T-helper 2 cell (primary cell): ENCODE measurements around the gene DGKH.

Source experiments
- DNase-seq, 5 experiments: peaks; one replicate each; pipeline versions ENCODE4 v3.0.0 to v3.0.0-alpha.2; 2012 to 2022
- total RNA-seq, 2 donors: gene quantifications; one replicate each; lab custom pipeline; 2026; lab: John Stamatoyannopoulos, UW

DGKH gene, protein sequence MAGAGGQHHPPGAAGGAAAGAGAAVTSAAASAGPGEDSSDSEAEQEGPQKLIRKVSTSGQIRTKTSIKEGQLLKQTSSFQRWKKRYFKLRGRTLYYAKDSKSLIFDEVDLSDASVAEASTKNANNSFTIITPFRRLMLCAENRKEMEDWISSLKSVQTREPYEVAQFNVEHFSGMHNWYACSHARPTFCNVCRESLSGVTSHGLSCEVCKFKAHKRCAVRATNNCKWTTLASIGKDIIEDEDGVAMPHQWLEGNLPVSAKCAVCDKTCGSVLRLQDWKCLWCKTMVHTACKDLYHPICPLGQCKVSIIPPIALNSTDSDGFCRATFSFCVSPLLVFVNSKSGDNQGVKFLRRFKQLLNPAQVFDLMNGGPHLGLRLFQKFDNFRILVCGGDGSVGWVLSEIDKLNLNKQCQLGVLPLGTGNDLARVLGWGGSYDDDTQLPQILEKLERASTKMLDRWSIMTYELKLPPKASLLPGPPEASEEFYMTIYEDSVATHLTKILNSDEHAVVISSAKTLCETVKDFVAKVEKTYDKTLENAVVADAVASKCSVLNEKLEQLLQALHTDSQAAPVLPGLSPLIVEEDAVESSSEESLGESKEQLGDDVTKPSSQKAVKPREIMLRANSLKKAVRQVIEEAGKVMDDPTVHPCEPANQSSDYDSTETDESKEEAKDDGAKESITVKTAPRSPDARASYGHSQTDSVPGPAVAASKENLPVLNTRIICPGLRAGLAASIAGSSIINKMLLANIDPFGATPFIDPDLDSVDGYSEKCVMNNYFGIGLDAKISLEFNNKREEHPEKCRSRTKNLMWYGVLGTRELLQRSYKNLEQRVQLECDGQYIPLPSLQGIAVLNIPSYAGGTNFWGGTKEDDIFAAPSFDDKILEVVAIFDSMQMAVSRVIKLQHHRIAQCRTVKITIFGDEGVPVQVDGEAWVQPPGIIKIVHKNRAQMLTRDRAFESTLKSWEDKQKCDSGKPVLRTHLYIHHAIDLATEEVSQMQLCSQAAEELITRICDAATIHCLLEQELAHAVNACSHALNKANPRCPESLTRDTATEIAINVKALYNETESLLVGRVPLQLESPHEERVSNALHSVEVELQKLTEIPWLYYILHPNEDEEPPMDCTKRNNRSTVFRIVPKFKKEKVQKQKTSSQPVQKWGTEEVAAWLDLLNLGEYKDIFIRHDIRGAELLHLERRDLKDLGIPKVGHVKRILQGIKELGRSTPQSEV
- total RNA-seq: 41.5 to 59.5 reads per million in 2 donors

DNA sequence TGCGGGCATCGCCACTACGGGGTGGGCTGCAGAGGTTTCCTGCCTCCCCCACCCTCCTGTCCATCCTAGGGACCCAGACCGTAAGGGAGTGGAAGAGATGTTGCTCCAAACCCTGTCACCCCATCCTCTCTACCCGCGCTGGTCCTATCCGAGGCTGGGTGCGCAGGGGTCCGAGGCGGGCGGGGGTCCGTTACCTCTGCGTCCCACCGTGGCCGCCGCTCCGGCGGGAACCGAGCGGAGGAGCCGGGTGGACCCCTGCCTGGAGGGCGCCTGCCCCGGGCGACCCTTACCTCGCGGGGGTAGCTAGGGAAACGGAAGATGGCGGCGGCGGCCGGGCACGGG is at the start of gene DGKH:
TSS of gene DGKH (plus strand) at position 307 of the 342 bp plus-strand sequence. CDS start 126 bp downstream, outside the sequence.
- DNase-seq: peak in 1 of 5 experiments; percentile 30

DNA sequence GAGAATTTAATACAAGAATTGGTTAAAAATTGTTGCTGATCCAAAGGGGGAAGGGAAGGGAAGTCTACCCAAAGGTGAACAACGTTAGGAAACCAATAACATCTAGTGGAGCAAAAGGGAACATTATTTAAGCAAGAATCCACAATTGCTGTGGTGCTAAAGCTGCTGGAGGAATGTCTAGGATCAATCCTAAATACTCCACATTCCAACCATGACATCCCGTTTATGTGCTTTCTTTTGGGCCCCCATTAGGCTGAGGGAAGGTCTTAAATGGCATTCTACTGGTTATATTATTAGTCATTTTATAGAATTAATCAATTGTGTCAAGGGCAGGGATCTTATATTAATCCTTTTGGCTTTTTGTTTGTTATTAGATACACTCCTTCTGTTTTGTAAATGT is 47.6 kb upstream of the DGKH start:
- no peak for DNase-seq

- no peak for DNase-seq
These were observed 46.9 kb upstream of the DGKH start for GRCh38 chr13:42001580-42001979.

DNA sequence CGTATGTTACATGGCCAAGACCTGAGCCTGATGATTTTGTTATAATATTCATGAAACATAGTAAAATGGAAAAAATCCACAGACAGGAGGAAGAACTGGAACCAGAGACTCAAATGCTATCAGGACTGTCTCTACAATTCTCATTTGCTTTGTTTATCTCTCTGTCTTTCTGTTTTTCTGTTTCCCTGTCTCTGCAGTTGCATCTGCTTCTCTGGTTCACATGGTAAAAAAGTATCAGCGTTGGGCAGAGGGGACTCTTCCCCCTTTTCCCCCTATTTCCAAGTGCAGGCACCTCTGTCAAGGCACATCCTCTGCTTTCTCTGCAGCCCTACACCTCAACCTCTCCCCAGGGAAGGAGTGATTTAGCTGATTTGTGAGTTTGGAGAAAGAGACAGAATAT is 46.4 kb upstream of the DGKH start:
- DNase-seq: no peak

DNA sequence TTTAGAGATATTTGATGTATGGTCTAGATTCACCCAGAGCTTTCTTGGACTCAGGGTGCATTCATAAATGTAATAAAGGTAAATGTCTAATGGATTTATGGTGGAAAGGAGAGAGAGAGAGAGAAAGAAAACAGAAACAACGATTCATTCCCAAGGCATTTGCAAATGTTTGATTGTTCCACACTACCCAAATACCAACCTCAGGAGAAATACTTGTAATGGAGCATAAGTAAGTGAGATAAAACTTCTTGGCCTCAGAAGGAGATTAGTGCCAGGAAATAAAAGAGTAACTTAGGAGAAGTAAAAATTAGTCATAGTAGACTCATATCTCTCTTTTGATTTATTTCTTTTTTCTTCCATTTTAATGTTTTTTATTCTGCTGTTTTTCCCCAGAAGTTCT is 40.6 kb upstream of the DGKH start:
- DNase-seq: no peak

DNA sequence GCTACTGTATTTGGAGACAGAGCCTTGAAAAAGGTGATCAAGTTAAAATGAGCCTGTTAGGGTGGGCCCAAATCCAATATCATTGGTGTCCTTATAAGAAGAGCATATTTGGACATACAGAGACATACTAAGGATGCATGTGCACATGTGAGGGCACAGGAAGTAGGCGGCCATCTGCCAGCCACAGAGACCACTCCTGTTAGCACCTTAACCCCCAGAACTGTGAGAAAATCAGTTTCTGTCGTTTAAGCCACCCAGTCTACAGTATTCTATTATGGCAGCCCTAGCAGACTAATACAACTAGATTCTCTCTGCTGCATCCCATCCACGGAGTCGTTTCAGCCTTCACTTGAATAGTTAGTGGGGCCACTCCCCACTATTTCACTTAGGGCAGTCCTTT is 39.4 kb upstream of the DGKH start:
- DNase-seq: no peak

DNA sequence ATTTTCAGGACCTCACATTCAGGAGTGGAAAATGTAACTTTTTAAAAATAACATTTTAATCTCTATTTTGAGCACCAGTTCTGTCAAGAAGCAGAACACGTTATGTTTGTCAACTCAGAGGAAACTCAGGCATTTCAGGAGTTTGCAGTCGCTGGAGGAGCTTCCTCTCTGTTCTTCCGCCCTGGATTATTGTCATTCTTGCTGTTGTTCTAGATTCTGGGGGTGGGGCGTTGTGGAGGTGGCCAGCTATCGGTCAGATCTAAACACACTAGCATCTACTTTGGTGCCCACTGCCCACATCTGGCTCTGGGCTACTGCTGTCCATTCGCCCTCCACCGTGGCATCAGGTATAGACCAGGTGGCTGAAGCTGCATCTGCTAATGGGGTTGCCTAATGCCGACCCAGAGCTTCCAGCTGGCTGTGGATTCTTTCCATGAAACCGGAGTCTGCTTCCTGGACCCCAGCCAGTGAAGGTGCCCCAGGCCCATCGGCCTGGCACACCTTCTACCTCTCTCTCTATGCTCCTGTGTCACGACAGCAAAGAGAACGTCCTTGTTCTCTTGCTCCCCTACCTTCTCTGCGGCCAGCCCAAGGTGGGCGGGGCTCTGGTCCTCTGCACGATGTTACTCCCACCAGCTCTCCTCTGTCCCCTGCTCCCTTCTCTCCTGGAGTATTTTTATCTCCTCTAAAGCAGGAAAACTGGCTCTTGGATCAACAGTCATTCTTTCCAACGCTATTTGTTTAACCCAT is 36.7 kb upstream of the DGKH start:
- DNase-seq: no peak

- no peak for DNase-seq
These were observed 34.3 kb upstream of the DGKH start for GRCh38 chr13:42014119-42014518.

GRCh38 chr13:42017264-42017663 is 31.2 kb upstream of the DGKH start:
- DNase-seq: no peak

GRCh38 chr13:42021851-42022250 is 26.6 kb upstream of the DGKH start:
- no peak for DNase-seq

DNA sequence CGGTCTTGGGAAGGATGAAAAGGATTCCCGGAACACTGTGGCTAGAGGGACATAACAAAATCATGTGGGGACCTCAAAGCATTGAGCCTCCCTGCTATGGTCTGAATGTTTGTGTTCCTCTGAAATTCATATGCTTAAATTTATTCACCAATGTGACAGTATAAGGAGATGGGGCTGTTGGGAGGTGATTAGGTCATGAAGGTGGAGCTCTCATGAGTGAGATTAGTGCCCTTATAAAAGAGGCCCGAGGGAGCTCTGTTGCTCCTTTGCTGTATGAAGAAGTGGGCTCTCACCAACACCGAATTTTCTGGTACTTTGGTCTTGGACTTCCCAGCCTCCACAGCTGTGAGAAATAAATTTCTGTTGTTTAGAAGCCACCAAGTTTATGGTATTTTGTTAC is 26.1 kb upstream of the DGKH start:
- no peak for DNase-seq

DNA sequence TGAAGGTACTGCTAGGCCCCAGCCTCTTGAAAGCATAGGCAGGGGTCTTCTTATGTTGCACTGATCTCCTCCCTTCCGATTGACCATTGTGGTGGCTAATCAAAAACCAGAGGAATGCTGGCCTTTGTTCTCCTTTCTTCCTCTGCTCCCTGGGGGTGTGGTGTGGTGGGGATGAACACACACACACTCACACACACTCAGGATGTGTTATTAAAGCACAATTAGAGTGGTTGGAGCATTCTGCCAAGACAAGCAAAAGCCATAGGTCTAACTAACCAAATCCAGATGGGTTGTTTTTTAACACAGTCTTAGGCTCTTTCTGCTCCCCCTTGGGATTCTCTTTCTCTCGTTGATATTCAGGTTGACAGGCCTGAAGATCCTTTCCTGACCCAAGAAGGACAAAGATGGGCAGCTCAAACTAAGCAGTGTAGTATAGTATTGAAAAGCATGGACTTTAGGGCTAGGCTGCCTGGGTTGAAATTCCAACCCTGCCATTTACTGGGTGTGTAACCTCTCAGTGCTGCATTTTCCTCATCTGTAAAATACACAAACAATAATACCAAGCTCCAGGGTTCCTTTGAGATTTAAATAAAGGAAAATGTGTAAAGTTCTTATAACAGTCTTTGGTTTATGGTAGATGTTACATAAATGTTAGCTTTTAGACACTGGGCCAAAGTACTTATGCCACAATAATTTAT is 25.5 kb upstream of the DGKH start:
- no peak for DNase-seq

GRCh38 chr13:42027286-42027685 is 21.2 kb upstream of the DGKH start:
- no peak for DNase-seq

DNA sequence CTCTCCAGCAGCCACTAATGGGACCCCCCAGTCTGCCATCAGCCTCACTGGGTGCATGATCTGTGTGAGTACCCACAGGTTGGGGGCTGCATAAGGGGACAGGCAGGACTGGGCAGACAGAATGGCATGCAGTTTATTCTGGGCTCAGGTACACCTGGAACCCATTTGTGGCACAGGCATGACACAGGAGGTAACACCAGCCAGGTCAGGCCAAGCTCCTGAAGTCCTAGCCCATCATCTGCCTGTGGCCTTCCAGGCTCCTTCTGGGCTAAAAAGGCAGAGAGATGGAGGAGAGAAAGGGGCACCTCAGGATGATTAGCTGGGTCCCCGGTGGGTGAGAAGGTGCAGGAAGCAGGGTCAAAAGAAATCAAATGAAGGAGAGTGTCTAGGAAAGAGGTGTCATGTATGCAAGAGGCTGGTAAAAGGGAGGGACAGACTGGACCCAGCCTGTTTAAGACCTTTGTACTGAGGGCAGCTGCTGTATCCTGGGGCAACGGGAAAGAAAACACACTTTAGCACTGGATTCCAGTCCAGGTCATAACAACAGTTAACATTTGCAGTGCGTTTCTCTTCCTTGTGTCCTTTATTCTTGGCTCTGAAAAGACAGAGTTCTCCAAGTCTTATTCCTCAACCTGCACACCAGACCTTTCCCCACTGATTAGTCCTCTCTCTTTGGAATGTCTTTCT is 20.2 kb upstream of the DGKH start:
- DNase-seq: no peak

GRCh38 chr13:42035905-42036521 is 12.4 kb upstream of the DGKH start:
- DNase-seq: no peak

DNA sequence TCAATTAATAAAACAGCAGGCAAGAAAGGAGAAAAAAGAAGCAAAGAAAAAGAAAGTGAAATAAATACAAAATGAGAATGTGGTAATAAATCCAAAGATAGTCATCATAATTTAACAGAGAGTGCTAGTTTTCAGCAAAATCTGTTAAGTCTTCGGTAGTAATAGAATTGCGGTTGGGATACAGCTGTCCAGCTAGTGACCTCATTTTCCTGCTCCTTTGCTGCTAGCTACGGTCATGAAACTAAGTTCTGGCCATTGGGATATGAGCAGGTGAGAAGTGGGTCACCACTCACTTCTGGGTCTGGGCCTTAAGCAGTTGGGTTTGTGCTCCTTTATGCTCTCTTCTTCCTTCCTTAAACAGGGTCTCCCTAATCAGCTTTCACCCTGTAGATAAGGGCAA is 11.7 kb upstream of the DGKH start:
- DNase-seq: no peak

GRCh38 chr13:42038661-42039456 is 9.6 kb upstream of the DGKH start:
- no peak for DNase-seq

- DNase-seq: peak in 1 of 5 experiments; percentile 7
These were observed 8.9 kb upstream of the DGKH start for GRCh38 chr13:42039457-42039945.

DNA sequence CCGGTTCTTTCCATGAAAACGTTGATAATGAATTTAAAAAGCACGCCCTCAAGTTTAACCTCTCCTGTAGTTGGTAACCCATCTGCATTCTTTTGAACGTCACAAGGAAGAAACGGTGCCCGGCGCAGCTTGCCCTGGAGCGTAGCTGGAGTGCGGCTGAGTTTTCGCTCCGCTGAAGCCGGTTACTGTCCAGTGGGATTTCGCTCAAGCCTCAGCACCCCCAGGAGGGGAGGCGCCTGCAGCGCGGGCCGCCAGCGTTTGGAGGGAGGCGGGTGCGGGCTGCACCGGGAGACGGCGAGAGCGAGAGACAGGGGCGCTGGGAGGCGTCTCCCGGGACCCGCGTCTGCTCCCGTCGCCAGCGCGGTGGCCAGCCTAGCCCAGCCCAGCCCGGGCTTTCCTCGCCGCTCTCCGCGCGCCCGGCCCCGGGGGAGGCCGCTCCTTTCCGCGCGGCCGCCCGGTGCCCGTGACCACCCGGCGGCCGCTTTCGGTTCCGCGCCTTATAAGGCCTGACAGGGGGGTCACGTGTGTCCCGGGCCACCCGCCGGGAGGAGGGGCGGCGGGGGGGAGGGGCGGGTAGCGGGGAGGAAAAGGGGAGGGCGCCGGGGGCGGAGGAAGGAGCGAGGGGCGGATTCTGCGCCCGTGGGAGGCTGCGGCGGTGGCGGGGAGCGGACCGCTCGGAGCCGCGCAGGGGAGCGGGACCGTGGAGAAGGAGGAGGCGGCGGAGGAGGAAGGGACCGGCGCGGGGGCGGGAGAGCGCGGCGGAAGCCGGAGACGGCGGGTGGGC is 8.3 kb upstream of the DGKH start:
- DNase-seq: peak; percentile 75 to 88 (median 81)
